Pancreas (tissue), 10 donors: ENCODE results near the gene RASL10A. TPM values are rescaled to one million over a fixed set of nuclear protein-coding genes. Genes with fewer than 3 reads are reported as not detected.
A peak's percentile ranks its signal among the peaks of the same experiment; 100 is the strongest.

Source experiments
- ATAC-seq, 4 donors: fragments of 200-7000 bp; cut with Tn5 transposase; one replicate each; pipeline versions ENCODE4 v1.8.0 to v1.9.1; 2020; ENCODE audit warnings: mild to moderate bottlenecking in 4 of 4, moderate library complexity in 4 of 4
- DNase-seq, 6 donors: peaks; one replicate each; pipeline ENCODE4 v3.0.0-alpha.2; 2020
- FAIRE-seq: peaks from 2 replicates; lab custom pipeline; 2012; peaks lifted over from hg19 to GRCh38; lab: Jason Lieb, UNC
- H3K27ac ChIP-seq, 4 donors: fragments of 200-600 bp; sonication (generic); 1 replicate in 3 of 4; 2 replicates in 1 of 4; pipeline versions ENCODE4 v1.5.0 to v1.8.0; 2020
- H3K27me3 ChIP-seq, 4 donors: fragments of 200-600 bp; one replicate each; pipeline ENCODE4 v1.8.0; 2021
- H3K36me3 ChIP-seq, 3 donors: fragments of 200-600 bp; sonication (generic) in 1 of 3; one replicate each; pipeline versions ENCODE4 v1.5.0 to v1.8.0; 2020 to 2021
- H3K4me1 ChIP-seq, 3 donors: fragments of 200-600 bp; one replicate each; pipeline ENCODE4 v1.8.0; 2021
- H3K4me3 ChIP-seq, 4 donors: fragments of 200-600 bp; sonication (generic) in 2 of 4; one replicate each; pipeline versions ENCODE4 v1.5.0 to v1.8.0; 2020 to 2021
- H3K9me3 ChIP-seq, 4 donors: fragments of 200-600 bp; one replicate each; pipeline ENCODE4 v1.8.0; 2021
- CTCF ChIP-seq, 4 donors: fragments of 200-600 bp; sonication (generic) in 3 of 4; IDR thresholded peaks; one replicate each; pipeline versions ENCODE4 v1.5.0 to v1.8.0; 2021; ENCODE audit warnings: antibody characterized with exemption in 4 of 4
- WGBS, 2 donors: extraction: QIAGEN DNeasy Blood & Tissue Kit; methylation state at CpG; one replicate each; pipeline ENCODE4 v1.1.7; 2013; 5-methylcytosine and 5-hydroxymethylcytosine counted together
- intact Hi-C, 3 donors: fragments of 100-400 bp; cut with DNase I; formaldehyde crosslinking; loops; one replicate each; pipeline versions ENCODE4 v1.11.1 to v1.14.2; 2022
- polyA plus RNA-seq, 2 donors: library from polyadenylated mRNA; stranded (reverse); fragments of 200-250 nt; gene quantifications; one replicate each; pipeline ENCODE4 v1.2.3, GENCODE V29; 2013
- total RNA-seq, 6 donors: library from RNA; stranded (reverse); fragmentation: NEBNext Ultra II Directional in 4 of 6; extraction: Animal tissue kit (Norgen Biotek cat#: 25700) in 4 of 6; gene quantifications; one replicate each; pipeline versions ENCODE4 v1.2.1 to v1.2.4, GENCODE V29; 2021 to 2023
- donor health status: healthy with polysubstance abuse.
- donor health status: DM: no; HTN: no; CAD: no; lungs with moderate emphysema.
- donor health status: DM: no; HTN: no; CAD: no.
- donor health status: control.
- donor health status: control.
- donor health status: Bipolar disorder and iron deficiency.
- donor health status: DM: yes; HTN: yes; CAD: no.
- donor health status: DM: no; HTN: no; CAD: no.
- donor health status: DM: no; HTN: no; CAD: no.
- donor health status: DM: yes; HTN: yes; CAD: no.

The RASL10A gene
- total and polyA plus RNA-seq, 8 donors, result 0.24 to 4.4 (median 0.57) TPM

GRCh38 chr22:29319072-29319471 lies 3.6 kb upstream of the RASL10A start:
- Histone ChIP-seq H3K36me3 (no peaks in the 10 kb centered on the region), H3K4me1 (peaks cover 0 to 11% (median 0%) of the 10 kb centered on the region in 3 donors), H3K4me3 (no peak overlapping the region), H3K27ac (no peak overlapping the region), H3K27me3 (peaks cover 0 to 8% (median 2%) of the 10 kb centered on the region in 4 donors), H3K9me3 (no peaks in the 10 kb centered on the region)
- WGBS, 2 donors, result 83 to 95% methylated on average over 2 of the region's 2 CpGs
- FAIRE-seq (no peak), ATAC-seq (no peak), DNase-seq (no peak)
- no peak for TF ChIP-seq CTCF (IDR thresholded peaks at IDR 0.05)
- intact Hi-C loops, result no loop called here

- no peak for ATAC-seq
- TF ChIP-seq CTCF (IDR thresholded peaks at IDR 0.05), result no peak
- H3K27me3 ChIP-seq, result peaks cover 0 to 10% (median 4%) of the 10 kb centered on the region in 4 donors
- no peaks in the 10 kb centered on the region for H3K36me3 ChIP-seq
- FAIRE-seq, result no peak
- H3K4me3 ChIP-seq, result no peak overlapping the region
- no peaks in the 10 kb centered on the region for H3K9me3 ChIP-seq
- H3K27ac ChIP-seq, result no peak overlapping the region
- H3K4me1 ChIP-seq, result peaks cover 0 to 14% (median 0%) of the 10 kb centered on the region in 3 donors
- DNase-seq, result peak in 1 of 6 donors; percentile 30
- intact Hi-C loops, result no loop called here
- WGBS, 2 donors, result 90 to 96% methylated on average over 18 of the region's 18 CpGs
These were observed 2.4 kb upstream of the RASL10A start for GRCh38 chr22:29317827-29318454.

- H3K9me3 ChIP-seq, result no peaks in the 10 kb centered on the region
- H3K4me3 ChIP-seq, result no peak overlapping the region
- intact Hi-C loops, result no loop called here
- H3K4me1 ChIP-seq, result peaks cover 0 to 17% (median 0%) of the 10 kb centered on the region in 3 donors
- ATAC-seq (no peak), FAIRE-seq (no peak), DNase-seq (peak in 1 of 6 donors; percentile 45)
- peaks cover 0 to 10% (median 4%) of the 10 kb centered on the region in 4 donors for H3K27me3 ChIP-seq
- 61 to 68% methylated on average over 18 of the region's 18 CpGs for WGBS, 2 donors
- no peak for TF ChIP-seq CTCF (IDR thresholded peaks at IDR 0.05)
- no peak overlapping the region for H3K27ac ChIP-seq
- no peaks in the 10 kb centered on the region for H3K36me3 ChIP-seq
These were observed 788 bp upstream of the RASL10A start for GRCh38 chr22:29316141-29316828.

GRCh38 chr22:29314537-29315285 lies 786 bp downstream of the RASL10A start:
- no peaks in the 10 kb centered on the region for H3K9me3 ChIP-seq
- H3K4me1 ChIP-seq, result peaks cover 0 to 31% (median 0%) of the 10 kb centered on the region in 3 donors
- intact Hi-C loops, result no loop called here
- ATAC-seq, result no peak
- FAIRE-seq, result no peak
- H3K27ac ChIP-seq, result no peak overlapping the region
- H3K27me3 ChIP-seq, result peaks cover 0 to 10% (median 4%) of the 10 kb centered on the region in 4 donors
- H3K4me3 ChIP-seq, result peak overlapping the region in 2 of 4 donors; percentile 13 to 39
- H3K36me3 ChIP-seq, result no peaks in the 10 kb centered on the region
- DNase-seq, result peak in 2 of 6 donors; percentile 61 to 69
- TF ChIP-seq CTCF (IDR thresholded peaks at IDR 0.05), result no peak
- 3% methylated on average over 51 to 69 of the region's 69 CpGs for WGBS, 2 donors
